Transverse colon (tissue), 4 donors: Measurements from ENCODE around the gene INCA1. TPM values are rescaled to one million over a fixed set of nuclear protein-coding genes. Genes with fewer than 3 reads are reported as not detected.
A peak's percentile ranks its signal among the peaks of the same experiment; 100 is the strongest.

Source experiments
- DNase-seq: peaks from one replicate; pipeline ENCODE4 v3.0.0-alpha.2; 2019
- H3K27ac ChIP-seq, 4 donors: fragments of 200-600 bp; sonication (generic); 2 replicates each; pipeline ENCODE4 v1.5.1; 2016 to 2018; ENCODE audit warnings: inconsistent platforms in 4 of 4
- H3K27me3 ChIP-seq: fragments of 200-600 bp; sonication (generic); 2 replicates; pipeline ENCODE4 v1.5.1; 2017; ENCODE audit warnings: inconsistent platforms
- H3K36me3 ChIP-seq, 4 donors: fragments of 200-600 bp; sonication (generic); 2 replicates each; pipeline ENCODE4 v1.5.1; 2017 to 2019; ENCODE audit warnings: inconsistent platforms in 4 of 4
- H3K4me1 ChIP-seq, 4 donors: fragments of 200-600 bp; sonication (generic); 2 replicates each; pipeline ENCODE4 v1.5.1; 2017 to 2020; ENCODE audit warnings: inconsistent platforms in 4 of 4
- H3K4me3 ChIP-seq, 4 donors: fragments of 200-600 bp; sonication (generic); 1 replicate in 1 of 4; 2 replicates in 3 of 4; pipeline versions ENCODE4 v1.5.1 to v1.6.1; 2017 to 2019; ENCODE audit warnings: inconsistent platforms in 4 of 4
- H3K9me3 ChIP-seq, 2 donors: fragments of 200-600 bp; sonication (generic); 2 replicates each; pipeline ENCODE4 v1.5.1; 2017 to 2019; ENCODE audit warnings: inconsistent platforms in 2 of 2
- EP300 ChIP-seq: sonication (generic); formaldehyde crosslinking; IDR thresholded peaks from one replicate; pipeline ENCODE4 v1.6.1; 2017; ENCODE audit warnings: antibody characterized with exemption, low read depth
- POLR2A ChIP-seq: fragments of 450-650 bp; IDR thresholded peaks from one replicate; pipeline ENCODE4 v1.6.1; 2016; ENCODE audit warnings: antibody characterized with exemption, mild to moderate bottlenecking, moderate library complexity
- POLR2AphosphoS5 ChIP-seq, 3 donors: sonication (generic); formaldehyde crosslinking; IDR thresholded peaks; one replicate each; pipeline ENCODE4 v1.6.1; 2016; ENCODE audit warnings: antibody characterized with exemption in 3 of 3
- WGBS, 2 donors: methylation state at CpG; one replicate each; pipeline ENCODE4 v1.1.5; 2018; ENCODE audit warnings: low coverage in 1 of 2; 5-methylcytosine and 5-hydroxymethylcytosine counted together
- in situ Hi-C, 4 donors: fragments of 200-750 bp; cut with MboI; loops; one replicate each; pipeline versions ENCODE4 v1.15.0 to v1.15.1; 2017; ENCODE audit warnings: low sequenced_read_pairs in 3 of 4, low pct_ligation_motif_present in 1 of 4, low pct_unique_long_range_greater_than_20kb in 1 of 4
- intact Hi-C: fragments of 100-400 bp; cut with DNase I; formaldehyde crosslinking; loops from one replicate; pipeline ENCODE4 v1.15.1; 2023; ENCODE audit warnings: low total_unique reads
- total RNA-seq, 4 donors: library from RNA; depleted of rRNA; stranded (reverse); fragments of >200 nt; gene quantifications; one replicate each; pipeline ENCODE4 v1.1.0, GENCODE V29; 2016
- TF ChIP-seq, protein P1 (sequence below), 5 experiments: fragments of 200-600 bp in 3 of 5; fragments of 450-650 bp in 2 of 5; sonication (generic) in 3 of 5; IDR thresholded peaks; 1 replicate in 2 of 5; 2 replicates in 3 of 5; pipeline ENCODE4 v1.5.1; 2016 to 2017; ENCODE audit warnings: antibody characterized with exemption in 5 of 5, inconsistent platforms in 3 of 5, mild to moderate bottlenecking in 2 of 5, moderate library complexity in 1 of 5

INCA1 gene
- total RNA-seq, 4 donors from 2014 or later = 1.8 to 2.2 TPM; not detected in 2

GRCh38 chr17:4971826-4972225 lies 25.5 kb downstream of the INCA1 start:
- peaks cover 0 to 40% (median 8%) of the 10 kb centered on the region in 4 donors for H3K36me3 ChIP-seq
- intact Hi-C loops = loop anchor here (10.0 kb wide), 1 partner anchor 93 kb away; no protein-coding TSS in a partner anchor
- TF ChIP-seq EP300 (no peak), POLR2AphosphoS5 (IDR thresholded peaks at IDR 0.05) (no peak), POLR2A (no peak)
- TF ChIP-seq, protein P1, sequence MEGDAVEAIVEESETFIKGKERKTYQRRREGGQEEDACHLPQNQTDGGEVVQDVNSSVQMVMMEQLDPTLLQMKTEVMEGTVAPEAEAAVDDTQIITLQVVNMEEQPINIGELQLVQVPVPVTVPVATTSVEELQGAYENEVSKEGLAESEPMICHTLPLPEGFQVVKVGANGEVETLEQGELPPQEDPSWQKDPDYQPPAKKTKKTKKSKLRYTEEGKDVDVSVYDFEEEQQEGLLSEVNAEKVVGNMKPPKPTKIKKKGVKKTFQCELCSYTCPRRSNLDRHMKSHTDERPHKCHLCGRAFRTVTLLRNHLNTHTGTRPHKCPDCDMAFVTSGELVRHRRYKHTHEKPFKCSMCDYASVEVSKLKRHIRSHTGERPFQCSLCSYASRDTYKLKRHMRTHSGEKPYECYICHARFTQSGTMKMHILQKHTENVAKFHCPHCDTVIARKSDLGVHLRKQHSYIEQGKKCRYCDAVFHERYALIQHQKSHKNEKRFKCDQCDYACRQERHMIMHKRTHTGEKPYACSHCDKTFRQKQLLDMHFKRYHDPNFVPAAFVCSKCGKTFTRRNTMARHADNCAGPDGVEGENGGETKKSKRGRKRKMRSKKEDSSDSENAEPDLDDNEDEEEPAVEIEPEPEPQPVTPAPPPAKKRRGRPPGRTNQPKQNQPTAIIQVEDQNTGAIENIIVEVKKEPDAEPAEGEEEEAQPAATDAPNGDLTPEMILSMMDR (IDR thresholded peaks at IDR 0.05) = no peak

DNA sequence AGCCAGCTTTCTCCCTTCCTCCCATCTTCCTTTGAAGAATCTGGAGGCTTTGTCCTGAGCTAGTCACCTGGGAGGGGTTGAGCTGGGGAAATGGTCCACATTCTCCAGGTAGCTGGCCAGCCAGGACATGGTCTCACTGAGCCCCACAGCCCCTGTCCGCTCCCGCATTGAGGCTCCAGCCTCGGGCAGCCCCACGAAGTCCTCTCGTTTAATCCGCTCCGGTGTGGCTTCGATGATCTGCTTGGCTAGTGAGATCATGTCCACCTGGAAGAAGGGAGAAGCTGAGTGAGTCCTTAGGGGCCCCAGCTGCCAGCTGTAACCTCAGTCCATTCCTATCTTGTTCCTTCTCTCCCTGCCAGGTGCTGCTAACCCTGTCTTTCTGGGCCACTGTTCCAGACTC lies 27.0 kb downstream of the INCA1 start:
- H3K4me3 ChIP-seq = no peak overlapping the region
- peak overlapping the region; percentile 91 to 98 (median 96) for H3K27ac ChIP-seq
- H3K36me3 ChIP-seq = peaks cover 0 to 36% (median 5%) of the 10 kb centered on the region in 4 donors
- TF ChIP-seq EP300 (no peak), POLR2A (no peak), POLR2AphosphoS5 (IDR thresholded peaks at IDR 0.05) (no peak)
- TF ChIP-seq, protein P1 (IDR thresholded peaks at IDR 0.05) = no peak
- H3K27me3 ChIP-seq = no peaks in the 10 kb centered on the region
- no peaks in the 10 kb centered on the region for H3K9me3 ChIP-seq
- H3K4me1 ChIP-seq = peaks cover 14 to 33% (median 26%) of the 10 kb centered on the region in 4 donors
- intact Hi-C loops = loop anchor here (10.0 kb wide), 1 partner anchor 95 kb away; no protein-coding TSS in a partner anchor
- in situ Hi-C loops = loop anchor here in 1 of 4 donors (10.0 kb wide), 1 partner anchor 55 kb away; no protein-coding TSS in a partner anchor
- no peak for DNase-seq
- WGBS, 2 donors = 80 to 96% methylated on average over 3 to 8 of the region's 8 CpGs

More at GRCh38 chr17:4971826-4972225, 25.5 kb downstream of the INCA1 start:
- Histone ChIP-seq H3K9me3 (no peaks in the 10 kb centered on the region), H3K27ac (peak overlapping the region in 1 of 4 donors; percentile 3), H3K27me3 (no peaks in the 10 kb centered on the region), H3K4me3 (no peak overlapping the region), H3K4me1 (peaks cover 12 to 20% (median 16%) of the 10 kb centered on the region in 4 donors)
- no peak for DNase-seq
- 84% methylated on average over 6 of the region's 6 CpGs; no CpG with 5 or more reads in 1 of the 2 donors for WGBS, 2 donors
- in situ Hi-C loops = loop anchor here in 1 of 4 donors (10.0 kb wide), 1 partner anchor 57 kb away; no protein-coding TSS in a partner anchor

DNA sequence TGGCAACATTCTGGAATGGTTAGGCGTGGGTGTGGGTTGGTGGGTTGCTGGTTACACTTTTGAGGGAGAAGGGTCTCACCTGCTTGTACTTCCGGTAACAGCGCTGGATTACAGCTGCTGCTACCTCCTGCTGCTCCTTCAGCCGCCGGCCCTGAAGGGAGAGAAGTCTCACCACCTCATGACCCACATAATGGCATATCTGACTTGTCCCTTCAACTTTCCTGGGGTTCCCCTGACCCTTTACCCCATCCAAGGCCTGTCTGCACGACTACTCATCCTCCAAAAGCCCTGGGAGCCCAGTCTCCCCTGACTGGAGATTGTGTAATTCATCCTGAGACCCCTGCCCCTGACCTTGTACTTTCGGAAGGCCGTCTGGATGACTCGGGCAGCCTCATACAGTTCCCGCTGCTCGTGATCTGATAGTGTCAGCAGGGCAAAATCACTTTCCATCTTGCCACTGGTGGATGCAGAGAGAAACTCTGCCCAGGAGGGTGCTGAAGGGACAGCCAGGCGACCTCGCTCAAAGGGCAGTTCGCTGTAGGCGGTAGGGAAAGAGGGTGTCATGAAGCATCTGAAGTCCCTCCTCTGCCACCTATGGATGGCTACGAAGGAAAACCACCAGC lies 27.7 kb downstream of the INCA1 start:
- peak overlapping the region; percentile 91 to 98 (median 96) for H3K27ac ChIP-seq
- no peak overlapping the region for H3K4me3 ChIP-seq
- no peaks in the 10 kb centered on the region for H3K27me3 ChIP-seq
- DNase-seq = no peak
- in situ Hi-C loops = loop anchor here in 1 of 4 donors (10.0 kb wide), 1 partner anchor 55 kb away; no protein-coding TSS in a partner anchor
- intact Hi-C loops = loop anchor here (10.0 kb wide), 1 partner anchor 95 kb away; no protein-coding TSS in a partner anchor
- H3K4me1 ChIP-seq = peaks cover 14 to 33% (median 26%) of the 10 kb centered on the region in 4 donors
- H3K9me3 ChIP-seq = no peaks in the 10 kb centered on the region
- H3K36me3 ChIP-seq = peaks cover 0 to 36% (median 5%) of the 10 kb centered on the region in 4 donors
- WGBS, 2 donors = 70 to 80% methylated on average over 1 to 16 of the region's 16 CpGs
- TF ChIP-seq POLR2A = no peak
- TF ChIP-seq EP300 = no peak
- TF ChIP-seq, protein P1 (IDR thresholded peaks at IDR 0.05) = no peak
- no peak for TF ChIP-seq POLR2AphosphoS5 (IDR thresholded peaks at IDR 0.05)

DNA sequence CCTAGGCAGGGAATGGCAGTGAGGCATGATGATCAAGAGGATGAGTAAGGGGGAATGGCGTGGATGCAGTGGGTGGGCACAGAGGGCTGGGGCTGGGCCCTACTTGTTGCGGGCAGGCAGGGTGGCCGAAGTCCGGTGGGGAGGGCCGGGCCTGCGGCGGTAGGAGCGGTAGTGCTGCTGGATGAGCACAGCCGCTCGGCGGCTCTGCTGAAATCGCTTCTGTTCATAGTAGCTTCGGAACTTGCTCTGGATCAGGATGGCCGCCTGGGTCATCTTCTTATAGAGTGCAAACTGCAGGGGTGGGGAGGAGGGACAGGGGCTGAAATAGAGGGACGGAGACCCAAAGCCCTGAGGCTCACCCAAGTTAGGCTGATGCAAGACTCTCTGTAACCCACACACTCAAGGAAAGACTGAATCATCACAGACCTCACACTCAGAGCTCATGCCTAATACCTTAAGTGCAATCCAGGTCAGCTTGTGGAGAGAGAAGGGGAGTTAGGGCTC lies 28.2 kb downstream of the INCA1 start:
- intact Hi-C loops (no loop called here), in situ Hi-C loops (no loop called here)
- peak overlapping the region in 3 of 4 donors; percentile 55 to 82 (median 69) for H3K4me3 ChIP-seq
- WGBS, 2 donors = 73% methylated on average over 15 of the region's 15 CpGs; no CpG with 5 or more reads in 1 of the 2 donors
- peak overlapping the region; percentile 91 to 98 (median 96) for H3K27ac ChIP-seq
- peaks cover 0 to 31% (median 5%) of the 10 kb centered on the region in 4 donors for H3K36me3 ChIP-seq
- H3K9me3 ChIP-seq = no peaks in the 10 kb centered on the region
- H3K4me1 ChIP-seq = peaks cover 14 to 33% (median 26%) of the 10 kb centered on the region in 4 donors
- TF ChIP-seq POLR2A = no peak
- TF ChIP-seq POLR2AphosphoS5 (IDR thresholded peaks at IDR 0.05) = peak; percentile 32 to 59 (median 49)
- TF ChIP-seq, protein P1 (IDR thresholded peaks at IDR 0.05) = no peak
- no peak for TF ChIP-seq EP300
- H3K27me3 ChIP-seq = no peaks in the 10 kb centered on the region
- no peak for DNase-seq
